HEK293 (cell line): ENCODE results near the gene KRT80.

Source experiments
- CTCF ChIA-PET: fragments of 350-600 bp; formaldehyde crosslinking; extraction: SDS; loops from one replicate; lab custom pipeline; 2021; ENCODE audit warnings: antibody characterized with exemption; lab: Yijun Ruan, JAX
- POLR2A ChIA-PET: fragments of 300-600 bp; formaldehyde crosslinking; extraction: SDS; loops from one replicate; lab custom pipeline; 2020; ENCODE audit warnings: antibody characterized with exemption, inconsistent platforms; lab: Yijun Ruan, JAX
- H3K27ac ChIP-seq: fragments of 200-500 bp; sonication (Bioruptor generic); 2 replicates; pipeline ENCODE4 v1.5.1; 2014; ENCODE audit warnings: low read depth, low read length, control low read depth, inconsistent platforms; ENCODE audit errors: extremely low read depth
- H3K36me3 ChIP-seq, 2 experiments: fragments of 200-500 bp in 1 of 2; sonication (Bioruptor generic) in 1 of 2; 1 replicate in 1 of 2; 2 replicates in 1 of 2; pipeline ENCODE4 v1.5.1; 2014 to 2017; ENCODE audit warnings: inconsistent platforms in 2 of 2, low read length in 2 of 2; ENCODE audit not compliant: control insufficient read depth in 2 of 2, insufficient read depth in 1 of 2
- H3K4me1 ChIP-seq: fragments of 200-500 bp; sonication (Bioruptor generic); 2 replicates; pipeline ENCODE4 v1.5.1; 2014; ENCODE audit warnings: mild to moderate bottlenecking, low read length, inconsistent platforms; ENCODE audit not compliant: control insufficient read depth, insufficient read depth
- H3K4me3 ChIP-seq: 2 replicates; pipeline ENCODE4 v1.5.1; 2011; ENCODE audit warnings: low read depth, mild to moderate bottlenecking, control low read depth, low read length, moderate library complexity
- H3K9me3 ChIP-seq: fragments of 200-500 bp; sonication (Bioruptor generic); 2 replicates; pipeline ENCODE4 v1.5.1; 2014; ENCODE audit warnings: low read depth, low read length, inconsistent platforms; ENCODE audit not compliant: control insufficient read depth, insufficient read depth
- BCL6B ChIP-seq: fragments of 450-650 bp; formaldehyde crosslinking; IDR thresholded peaks from 2 replicates; pipeline ENCODE4 v1.5.1; 2017; ENCODE audit warnings: missing biosample characterization, missing genetic modification characterization
- GLIS2 ChIP-seq: fragments of 450-650 bp; formaldehyde crosslinking; IDR thresholded peaks from 2 replicates; pipeline ENCODE4 v1.5.1; 2016; ENCODE audit warnings: missing biosample characterization, missing genetic modification characterization
- HIC1 ChIP-seq: fragments of 450-650 bp; formaldehyde crosslinking; IDR thresholded peaks from 2 replicates; pipeline ENCODE4 v1.5.1; 2016; ENCODE audit warnings: missing biosample characterization, missing genetic modification characterization
- HOXD13 ChIP-seq: sonication (generic); formaldehyde crosslinking; IDR thresholded peaks from 2 replicates; pipeline ENCODE4 v1.8.0; 2022; ENCODE audit warnings: missing genetic modification reagents, borderline replicate concordance
- KLF10 ChIP-seq: fragments of 450-650 bp; IDR thresholded peaks from 2 replicates; pipeline ENCODE4 v1.5.1; 2018; ENCODE audit warnings: missing biosample characterization, mild to moderate bottlenecking, missing genetic modification characterization
- KLF9 ChIP-seq: fragments of 450-650 bp; formaldehyde crosslinking; IDR thresholded peaks from 2 replicates; pipeline ENCODE4 v1.5.1; 2016; ENCODE audit warnings: missing biosample characterization, missing genetic modification characterization, low read depth
- REST ChIP-seq: fragments of 450-650 bp; formaldehyde crosslinking; IDR thresholded peaks from 2 replicates; pipeline ENCODE4 v1.5.1; 2016; ENCODE audit warnings: missing biosample characterization, missing genetic modification characterization
- TSHZ1 ChIP-seq: fragments of 450-650 bp; formaldehyde crosslinking; IDR thresholded peaks from 2 replicates; pipeline ENCODE4 v1.5.1; 2016; ENCODE audit warnings: missing biosample characterization, missing genetic modification characterization, borderline replicate concordance
- ZNF148 ChIP-seq: fragments of 450-650 bp; formaldehyde crosslinking; IDR thresholded peaks from 2 replicates; pipeline ENCODE4 v1.5.0; 2017; ENCODE audit warnings: missing biosample characterization, missing genetic modification characterization, borderline replicate concordance
- ZNF184 ChIP-seq: fragments of 450-650 bp; IDR thresholded peaks from 2 replicates; pipeline ENCODE4 v1.5.1; 2018; ENCODE audit warnings: missing biosample characterization, mild to moderate bottlenecking, missing genetic modification characterization
- ZNF248 ChIP-seq: fragments of 450-650 bp; formaldehyde crosslinking; IDR thresholded peaks from 2 replicates; pipeline ENCODE4 v1.5.1; 2017; ENCODE audit warnings: missing biosample characterization, missing genetic modification characterization
- ZNF324 ChIP-seq: fragments of 450-650 bp; formaldehyde crosslinking; IDR thresholded peaks from 2 replicates; pipeline ENCODE4 v1.5.1; 2016; ENCODE audit warnings: missing biosample characterization, missing genetic modification characterization
- ZNF350 ChIP-seq: fragments of 450-650 bp; formaldehyde crosslinking; IDR thresholded peaks from 2 replicates; pipeline ENCODE4 v1.5.0; 2017; ENCODE audit warnings: missing biosample characterization, mild to moderate bottlenecking, missing genetic modification characterization
- ZNF629 ChIP-seq: fragments of 450-650 bp; formaldehyde crosslinking; IDR thresholded peaks from 2 replicates; pipeline ENCODE4 v1.5.1; 2017; ENCODE audit warnings: missing biosample characterization, missing genetic modification characterization
- ZNF707 ChIP-seq: fragments of 450-650 bp; formaldehyde crosslinking; IDR thresholded peaks from 2 replicates; pipeline ENCODE4 v1.5.1; 2016; ENCODE audit warnings: missing biosample characterization, missing genetic modification characterization
- ZNF777 ChIP-seq: fragments of 450-650 bp; formaldehyde crosslinking; IDR thresholded peaks from 2 replicates; pipeline ENCODE4 v1.5.1; 2017; ENCODE audit warnings: missing biosample characterization, missing genetic modification characterization, borderline replicate concordance
- ZSCAN5A ChIP-seq: fragments of 450-650 bp; formaldehyde crosslinking; IDR thresholded peaks from 2 replicates; pipeline ENCODE4 v1.5.1; 2016; ENCODE audit warnings: missing biosample characterization, missing genetic modification characterization
- ZXDB ChIP-seq: fragments of 450-650 bp; formaldehyde crosslinking; IDR thresholded peaks from 2 replicates; pipeline ENCODE4 v1.5.1; 2016; ENCODE audit warnings: missing biosample characterization, missing genetic modification characterization

Gene KRT80

GRCh38 chr12:52220477-52220876, 28.7 kb upstream of the KRT80 start:
- H3K4me3 ChIP-seq, result no peak overlapping the region
- TF ChIP-seq TSHZ1 (tag by site-specific recombination) (no peak), HIC1 (tag by site-specific recombination) (no peak), ZNF350 (tag by site-specific recombination) (no peak), ZNF629 (tag by site-specific recombination) (no peak), ZNF248 (tag by site-specific recombination) (no peak), ZNF324 (tag by site-specific recombination) (no peak), ZNF184 (tag by site-specific recombination) (no peak), GLIS2 (tag by site-specific recombination) (no peak), ZXDB (tag by site-specific recombination) (no peak)
- TF ChIP-seq, all 188 proteins: peak for 0
- Histone ChIP-seq H3K36me3 (no peaks in the 10 kb centered on the region), H3K27ac (no peak overlapping the region), H3K4me1 (no peaks in the 10 kb centered on the region; the same call in 1 of the 2 replicates), H3K9me3 (no peaks in the 10 kb centered on the region)
- POLR2A ChIA-PET, result no interaction called here
- CTCF ChIA-PET, result interaction anchor here (0.6 to 4.9 kb wide), 13 partner anchors 17 to 130 kb away, joined by 3 to 60 read pairs (median 6); no protein-coding TSS in a partner anchor

GRCh38 chr12:52218001-52218400, 26.2 kb upstream of the KRT80 start:
- Histone ChIP-seq H3K9me3 (no peaks in the 10 kb centered on the region), H3K36me3 (no peaks in the 10 kb centered on the region), H3K4me3 (no peak overlapping the region), H3K4me1 (no peaks in the 10 kb centered on the region; the same call in 1 of the 2 replicates), H3K27ac (no peak overlapping the region)
- ChIA-PET CTCF (interaction anchor here (1.1 to 8.0 kb wide), 3 partner anchors 48 to 61 kb away, joined by 4 to 62 read pairs (median 56); no protein-coding TSS in a partner anchor), POLR2A (no interaction called here)
- TF ChIP-seq ZNF707 (tag by site-specific recombination), result no peak
- no peak for TF ChIP-seq BCL6B (tag by site-specific recombination)
- TF ChIP-seq ZNF777 (tag by site-specific recombination), result no peak
- TF ChIP-seq REST (tag by site-specific recombination), result no peak
- TF ChIP-seq HOXD13, result no peak
- no peak for TF ChIP-seq ZSCAN5A (tag by site-specific recombination)
- TF ChIP-seq KLF10, result no peak
- TF ChIP-seq KLF9, result no peak
- TF ChIP-seq ZNF148 (tag by site-specific recombination), result no peak
